Measurements from ENCODE around the gene FUT1.

The FUT1 gene

GRCh38 chr19:48738557-48739403 lies 13.7 kb downstream of the FUT1 start:
- TF ChIP-seq CTCF (IDR thresholded peaks at IDR 0.05; ENCODE audit: insufficient read depth, missing control alignments), result peak; percentile 52
- FAIRE-seq, result no peak
- peak; percentile 98 for DNase-seq (ENCODE audit: insufficient read length, low spot score)

- FAIRE-seq (no peak), DNase-seq (ENCODE audit: insufficient read length, low spot score) (no peak)
- TF ChIP-seq CTCF (IDR thresholded peaks at IDR 0.05; ENCODE audit: insufficient read depth, missing control alignments), result no peak
Measured at GRCh38 chr19:48737360-48737998, 15.0 kb downstream of the FUT1 start.

GRCh38 chr19:48735031-48735615 lies 17.3 kb downstream of the FUT1 start:
- FAIRE-seq (no peak), DNase-seq (ENCODE audit: insufficient read length, low spot score) (peak; percentile 97)
- no peak for TF ChIP-seq CTCF (IDR thresholded peaks at IDR 0.05; ENCODE audit: insufficient read depth, missing control alignments)

- DNase-seq (ENCODE audit: insufficient read length, low spot score) (no peak), FAIRE-seq (no peak)
- TF ChIP-seq CTCF (IDR thresholded peaks at IDR 0.05; ENCODE audit: insufficient read depth, missing control alignments), result no peak
Measured at GRCh38 chr19:48734625-48735024, 17.8 kb downstream of the FUT1 start.

- DNase-seq (ENCODE audit: insufficient read length, low spot score), result no peak
- no peak for TF ChIP-seq CTCF (IDR thresholded peaks at IDR 0.05; ENCODE audit: insufficient read depth, missing control alignments)
- FAIRE-seq, result no peak
Measured at GRCh38 chr19:48731452-48731851, 21.0 kb downstream of the FUT1 start.

- DNase-seq (ENCODE audit: insufficient read length, low spot score) (no peak), FAIRE-seq (no peak)
- no peak for TF ChIP-seq CTCF (IDR thresholded peaks at IDR 0.05; ENCODE audit: insufficient read depth, missing control alignments)
Measured at GRCh38 chr19:48728911-48729664, 23.4 kb downstream of the FUT1 start.

Data from D721Med (cell line).